Heart left ventricle (tissue), 13 donors: ENCODE measurements around the gene MUC3A.

Experiments used
- POLR2A ChIP-seq, 2 donors: fragments of 450-650 bp; IDR thresholded peaks; one replicate each; pipeline ENCODE4 v1.6.1; 2017; ENCODE audit warnings: antibody characterized with exemption in 2 of 2, mild to moderate bottlenecking in 2 of 2, moderate library complexity in 2 of 2
- TF ChIP-seq, protein P1 (sequence below), 12 donors: fragments of 200-600 bp; sonication (generic) in 4 of 12; IDR thresholded peaks; one replicate each; pipeline versions ENCODE4 v1.5.0 to v1.8.0; 2018 to 2022; ENCODE audit warnings: antibody characterized with exemption in 12 of 12, mild to moderate bottlenecking in 5 of 12
- donor health status: ischemic (EF 13 %, LVEDD 7.1; RV severe dilation, severe dysfunction).
- donor health status: DM: no; HTN: yes; CAD: no.
- donor health status: DM: no; HTN: no; CAD: no.
- donor health status: ischemic (EF 25% LVEDD 6.9; RV normal size, moderate dysfunction).
- donor health status: ischemic (EF 25% LVEDD 5.7; RV mildly dilated, moderate dysfunction).
- donor health status: ischemic (EF 35%, LVEDD 5.7; RV mildly dilated, moderate dysfunction).
- donor health status: nonischemic (EF 11% LVEDD 7.7; RV severe dilation, severe dysfunction).
- donor health status: DM: yes; HTN: yes; CAD: no.
- donor health status: PGD.
- donor health status: ischemic (EF 29% LVEDD 5.4; RV normal size, mild dysfunction).
- donor health status: nonischemic (EF 23%, LVEDD 6.1; RV moderate dilation, normal function).

GRCh38 chr7:100949933-100950443, 654 bp downstream of the MUC3A start:
- TF ChIP-seq, protein P1, sequence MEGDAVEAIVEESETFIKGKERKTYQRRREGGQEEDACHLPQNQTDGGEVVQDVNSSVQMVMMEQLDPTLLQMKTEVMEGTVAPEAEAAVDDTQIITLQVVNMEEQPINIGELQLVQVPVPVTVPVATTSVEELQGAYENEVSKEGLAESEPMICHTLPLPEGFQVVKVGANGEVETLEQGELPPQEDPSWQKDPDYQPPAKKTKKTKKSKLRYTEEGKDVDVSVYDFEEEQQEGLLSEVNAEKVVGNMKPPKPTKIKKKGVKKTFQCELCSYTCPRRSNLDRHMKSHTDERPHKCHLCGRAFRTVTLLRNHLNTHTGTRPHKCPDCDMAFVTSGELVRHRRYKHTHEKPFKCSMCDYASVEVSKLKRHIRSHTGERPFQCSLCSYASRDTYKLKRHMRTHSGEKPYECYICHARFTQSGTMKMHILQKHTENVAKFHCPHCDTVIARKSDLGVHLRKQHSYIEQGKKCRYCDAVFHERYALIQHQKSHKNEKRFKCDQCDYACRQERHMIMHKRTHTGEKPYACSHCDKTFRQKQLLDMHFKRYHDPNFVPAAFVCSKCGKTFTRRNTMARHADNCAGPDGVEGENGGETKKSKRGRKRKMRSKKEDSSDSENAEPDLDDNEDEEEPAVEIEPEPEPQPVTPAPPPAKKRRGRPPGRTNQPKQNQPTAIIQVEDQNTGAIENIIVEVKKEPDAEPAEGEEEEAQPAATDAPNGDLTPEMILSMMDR (IDR thresholded peaks at IDR 0.05): no peak
- no peak for TF ChIP-seq POLR2A (IDR thresholded peaks at IDR 0.05)
